Measurements from ENCODE around the gene YWHAB.

Gene YWHAB

GRCh38 chr20:44850272-44850671, 35.2 kb upstream of the YWHAB start:
- TF ChIP-seq EZH2 (optimal IDR thresholded peaks at IDR 0.05; ENCODE audit: low read depth, low read length) = no peak
- Histone ChIP-seq H3K79me2 (ENCODE audit: low read length) (no peaks in the 10 kb centered on the region), H3K27me3 (replicated peaks; ENCODE audit: insufficient read depth, low read length) (no peaks in the 10 kb centered on the region), H3K4me2 (ENCODE audit: low read depth, low read length) (no peak overlapping the region), H3K9me3 (replicated peaks; ENCODE audit: insufficient read depth, low read length) (no peaks in the 10 kb centered on the region), H3F3A (ENCODE audit: insufficient read depth, low read length) (no peaks in the 10 kb centered on the region), H3K4me1 (ENCODE audit: low read length) (no peaks in the 10 kb centered on the region), H3K9ac (ENCODE audit: low read length) (no peak overlapping the region), H3K27ac (ENCODE audit: low read length) (no peak overlapping the region), H3K36me3 (replicated peaks; ENCODE audit: insufficient read depth, low read length) (no peaks in the 10 kb centered on the region), H3K4me3 (ENCODE audit: low read length) (no peak overlapping the region), H4K20me1 (ENCODE audit: insufficient read depth, low read length) (no peaks in the 10 kb centered on the region), H3K9me2 (replicated peaks; ENCODE audit: insufficient read depth, low read length) (no peaks in the 10 kb centered on the region), H2AFZ (ENCODE audit: low read length) (no peak overlapping the region)
- DNase-seq = no peak

GRCh38 chr20:44850837-44851236, 34.7 kb upstream of the YWHAB start:
- Histone ChIP-seq H3K4me2 (ENCODE audit: low read depth, low read length) (no peak overlapping the region), H3K27me3 (replicated peaks; ENCODE audit: insufficient read depth, low read length) (no peaks in the 10 kb centered on the region), H3F3A (ENCODE audit: insufficient read depth, low read length) (no peaks in the 10 kb centered on the region), H4K20me1 (ENCODE audit: insufficient read depth, low read length) (no peaks in the 10 kb centered on the region), H3K9ac (ENCODE audit: low read length) (no peak overlapping the region), H3K79me2 (ENCODE audit: low read length) (no peaks in the 10 kb centered on the region), H3K9me3 (replicated peaks; ENCODE audit: insufficient read depth, low read length) (no peaks in the 10 kb centered on the region), H3K4me3 (ENCODE audit: low read length) (no peak overlapping the region), H3K36me3 (replicated peaks; ENCODE audit: insufficient read depth, low read length) (no peaks in the 10 kb centered on the region), H3K4me1 (ENCODE audit: low read length) (no peaks in the 10 kb centered on the region), H3K9me2 (replicated peaks; ENCODE audit: insufficient read depth, low read length) (no peaks in the 10 kb centered on the region), H3K27ac (ENCODE audit: low read length) (no peak overlapping the region), H2AFZ (ENCODE audit: low read length) (no peak overlapping the region)
- DNase-seq = no peak
- TF ChIP-seq EZH2phosphoT487 (IDR thresholded peaks at IDR 0.05; ENCODE audit: low read length) (no peak), EZH2 (optimal IDR thresholded peaks at IDR 0.05; ENCODE audit: low read depth, low read length) (no peak), CTCF (IDR thresholded peaks at IDR 0.05; ENCODE audit: low read length) (no peak)

GRCh38 chr20:44851545-44851944, 34.0 kb upstream of the YWHAB start:
- Histone ChIP-seq H4K20me1 (ENCODE audit: insufficient read depth, low read length) (no peaks in the 10 kb centered on the region), H3K9me3 (replicated peaks; ENCODE audit: insufficient read depth, low read length) (no peaks in the 10 kb centered on the region), H3K9me2 (replicated peaks; ENCODE audit: insufficient read depth, low read length) (no peaks in the 10 kb centered on the region), H3K79me2 (ENCODE audit: low read length) (no peaks in the 10 kb centered on the region), H3K27me3 (replicated peaks; ENCODE audit: insufficient read depth, low read length) (no peaks in the 10 kb centered on the region), H3K4me1 (ENCODE audit: low read length) (no peaks in the 10 kb centered on the region), H2AFZ (ENCODE audit: low read length) (no peak overlapping the region), H3K36me3 (replicated peaks; ENCODE audit: insufficient read depth, low read length) (no peaks in the 10 kb centered on the region), H3K4me3 (ENCODE audit: low read length) (no peak overlapping the region), H3K27ac (ENCODE audit: low read length) (no peak overlapping the region), H3K4me2 (ENCODE audit: low read depth, low read length) (no peak overlapping the region), H3K9ac (ENCODE audit: low read length) (no peak overlapping the region), H3F3A (ENCODE audit: insufficient read depth, low read length) (no peaks in the 10 kb centered on the region)
- no peak for TF ChIP-seq EZH2 (optimal IDR thresholded peaks at IDR 0.05; ENCODE audit: low read depth, low read length)
- no peak for TF ChIP-seq EZH2phosphoT487 (IDR thresholded peaks at IDR 0.05; ENCODE audit: low read length)
- TF ChIP-seq CTCF (IDR thresholded peaks at IDR 0.05; ENCODE audit: low read length) = no peak
- no peak for DNase-seq

- Histone ChIP-seq H3F3A (ENCODE audit: insufficient read depth, low read length) (no peaks in the 10 kb centered on the region), H2AFZ (ENCODE audit: low read length) (no peak overlapping the region), H4K20me1 (ENCODE audit: insufficient read depth, low read length) (no peaks in the 10 kb centered on the region), H3K27ac (ENCODE audit: low read length) (no peak overlapping the region), H3K36me3 (replicated peaks; ENCODE audit: insufficient read depth, low read length) (no peaks in the 10 kb centered on the region), H3K9me3 (replicated peaks; ENCODE audit: insufficient read depth, low read length) (no peaks in the 10 kb centered on the region), H3K4me3 (ENCODE audit: low read length) (no peak overlapping the region), H3K9ac (ENCODE audit: low read length) (no peak overlapping the region), H3K9me2 (replicated peaks; ENCODE audit: insufficient read depth, low read length) (no peaks in the 10 kb centered on the region), H3K4me2 (ENCODE audit: low read depth, low read length) (no peak overlapping the region), H3K27me3 (replicated peaks; ENCODE audit: insufficient read depth, low read length) (no peaks in the 10 kb centered on the region), H3K79me2 (ENCODE audit: low read length) (no peaks in the 10 kb centered on the region), H3K4me1 (ENCODE audit: low read length) (no peaks in the 10 kb centered on the region)
- no peak for DNase-seq
- no peak for TF ChIP-seq EZH2 (optimal IDR thresholded peaks at IDR 0.05; ENCODE audit: low read depth, low read length)
- no peak for TF ChIP-seq CTCF (IDR thresholded peaks at IDR 0.05; ENCODE audit: low read length)
These were observed 29.1 kb upstream of the YWHAB start for GRCh38 chr20:44856442-44856841.

Data from MM.1S (cell line).